ENCODE results near the gene SMURF1.

- TF ChIP-seq CTCF (IDR thresholded peaks at IDR 0.05) (no peak), POLR2A (IDR thresholded peaks at IDR 0.05; ENCODE audit: low read depth) (no peak)
Observed at GRCh38 chr7:99155211-99155610, 11.3 kb upstream of the SMURF1 start.

Measured in esophagus muscularis mucosa (tissue), 3 donors.